Osteocyte (in vitro differentiated cells): Measurements from ENCODE around the gene RPUSD4. TPM values are rescaled to one million over a fixed set of nuclear protein-coding genes. Genes with fewer than 3 reads are reported as not detected.

Source experiments
- DNase-seq: peaks from one replicate; pipeline ENCODE4 v3.0.0; 2021; ENCODE audit warnings: mixed read lengths; ENCODE audit not compliant: unreplicated experiment; ENCODE audit errors: extremely low spot score
- H3K27ac Mint-ChIP-seq: one replicate; pipeline ENCODE4 v1.8.0; 2021; ENCODE audit warnings: mild to moderate bottlenecking, mixed read lengths; ENCODE audit not compliant: unreplicated experiment
- H3K27me3 Mint-ChIP-seq: one replicate; pipeline ENCODE4 v1.8.0; 2021; ENCODE audit warnings: mixed read lengths; ENCODE audit not compliant: unreplicated experiment
- H3K36me3 Mint-ChIP-seq: one replicate; pipeline ENCODE4 v1.8.0; 2021; ENCODE audit warnings: mixed read lengths; ENCODE audit not compliant: unreplicated experiment
- H3K4me1 Mint-ChIP-seq: one replicate; pipeline ENCODE4 v1.8.0; 2021; ENCODE audit warnings: mixed read lengths; ENCODE audit not compliant: unreplicated experiment
- H3K4me3 Mint-ChIP-seq: one replicate; pipeline ENCODE4 v1.8.0; 2021; ENCODE audit warnings: mild to moderate bottlenecking, moderate library complexity, mixed read lengths; ENCODE audit not compliant: unreplicated experiment
- H3K9me3 Mint-ChIP-seq: one replicate; pipeline ENCODE4 v1.8.0; 2021; ENCODE audit warnings: mixed read lengths; ENCODE audit not compliant: unreplicated experiment
- CTCF ChIP-seq: fragments of 200-600 bp; sonication (generic); IDR thresholded peaks from 2 replicates; pipeline ENCODE4 v1.5.0; 2021; ENCODE audit warnings: antibody characterized with exemption, mild to moderate bottlenecking, moderate library complexity
- total RNA-seq: library from RNA; stranded (reverse); gene quantifications from 2 replicates; pipeline ENCODE4 v1.2.1, GENCODE V29; 2021

RPUSD4 gene
- total RNA-seq, 1 donor from 2014 or later, result 27.1 TPM

- H3K4me1 Mint-ChIP-seq, result peaks cover 40% of the 10 kb centered on the region
- H3K27ac Mint-ChIP-seq, result no peak overlapping the region
- DNase-seq, result no peak
- peaks cover 1% of the 10 kb centered on the region for H3K36me3 Mint-ChIP-seq
- no peak for TF ChIP-seq CTCF
- H3K4me3 Mint-ChIP-seq, result no peak overlapping the region
- no peaks in the 10 kb centered on the region for H3K27me3 Mint-ChIP-seq
- no peaks in the 10 kb centered on the region for H3K9me3 Mint-ChIP-seq
Measured at GRCh38 chr11:126165757-126166156, 45.7 kb downstream of the RPUSD4 start.

GRCh38 chr11:126165311-126165720 lies 46.1 kb downstream of the RPUSD4 start:
- Mint-ChIP-seq H3K4me1 (peaks cover 44% of the 10 kb centered on the region), H3K27me3 (no peaks in the 10 kb centered on the region)

GRCh38 chr11:126164781-126165180 lies 46.7 kb downstream of the RPUSD4 start:
- Mint-ChIP-seq H3K27me3 (no peaks in the 10 kb centered on the region), H3K27ac (no peak overlapping the region), H3K9me3 (no peaks in the 10 kb centered on the region), H3K4me1 (peaks cover 50% of the 10 kb centered on the region), H3K36me3 (peaks cover 2% of the 10 kb centered on the region), H3K4me3 (no peak overlapping the region)
- no peak for DNase-seq
- no peak for TF ChIP-seq CTCF

More at GRCh38 chr11:126165311-126165720, 46.1 kb downstream of the RPUSD4 start:
- Mint-ChIP-seq H3K9me3 (no peaks in the 10 kb centered on the region), H3K27ac (no peak overlapping the region), H3K4me3 (no peak overlapping the region), H3K36me3 (peaks cover 2% of the 10 kb centered on the region)
- no peak for TF ChIP-seq CTCF
- DNase-seq, result no peak

GRCh38 chr11:126163779-126164178 lies 47.7 kb downstream of the RPUSD4 start:
- Mint-ChIP-seq H3K9me3 (no peaks in the 10 kb centered on the region), H3K36me3 (peaks cover 2% of the 10 kb centered on the region), H3K27ac (peak overlapping the region; percentile 89), H3K4me1 (peaks cover 50% of the 10 kb centered on the region), H3K27me3 (no peaks in the 10 kb centered on the region), H3K4me3 (no peak overlapping the region)
- no peak for TF ChIP-seq CTCF
- no peak for DNase-seq

GRCh38 chr11:126163074-126163700 lies 48.3 kb downstream of the RPUSD4 start:
- Mint-ChIP-seq H3K27ac (peak overlapping the region; percentile 89), H3K4me1 (peaks cover 50% of the 10 kb centered on the region), H3K27me3 (no peaks in the 10 kb centered on the region), H3K36me3 (peaks cover 2% of the 10 kb centered on the region), H3K4me3 (peak overlapping the region; percentile 35), H3K9me3 (no peaks in the 10 kb centered on the region)
- peak; percentile 89 for DNase-seq
- peak; percentile 31 for TF ChIP-seq CTCF
